Renal pelvis (tissue), 12 donors: ENCODE measurements around the gene FAM89A. TPM values are rescaled to one million over a fixed set of nuclear protein-coding genes. Genes with fewer than 3 reads are reported as not detected.

ENCODE experiments used
- DNase-seq: peaks from one replicate; pipeline ENCODE4 v3.0.0-alpha.2; 2013
- long read RNA-seq, 16 experiments: transcript quantifications; one replicate each; lab custom pipeline, GENCODE V29; 2026
- polyA plus RNA-seq, 3 donors: library from polyadenylated mRNA; unstranded; fragments of 120-200 nt; gene quantifications; one replicate each; pipeline ENCODE4 v1.2.1, GENCODE V29; 2013; ENCODE audit not compliant: insufficient read length in 3 of 3

The FAM89A gene
- 10 to 100 TPM; 13.3 to 16.8 (median 16.0) TPM for polyA plus RNA-seq
- long read RNA-seq, donor 1, transcript FAM89A-201 (2 exons, 1,495 nt) = major isoform, 9 of 9 reads
- long read RNA-seq, donor 1, partial matches to known transcripts = 0 of 9 reads
- long read RNA-seq, donor 1, other reads (novel, unspliced or antisense) = 0 of 9 reads
- long read RNA-seq, donor 2, transcript FAM89A-201 (2 exons, 1,495 nt) = major isoform, 18 of 18 reads
- long read RNA-seq, donor 2, partial matches to known transcripts = 0 of 18 reads
- long read RNA-seq, donor 2, other reads (novel, unspliced or antisense) = 0 of 18 reads
- long read RNA-seq, donor 3, transcript FAM89A-201 (2 exons, 1,495 nt) = major isoform, 6 of 6 reads
- long read RNA-seq, donor 3, partial matches to known transcripts = 0 of 6 reads
- long read RNA-seq, donor 3, other reads (novel, unspliced or antisense) = 0 of 6 reads
- long read RNA-seq, donor 4, transcript FAM89A-201 (2 exons, 1,495 nt) = major isoform, 16 of 16 reads
- long read RNA-seq, donor 4, partial matches to known transcripts = 0 of 16 reads
- long read RNA-seq, donor 4, other reads (novel, unspliced or antisense) = 0 of 16 reads
- long read RNA-seq, donor 5, transcript FAM89A-201 (2 exons, 1,495 nt) = major isoform, 6 of 6 reads
- long read RNA-seq, donor 5, partial matches to known transcripts = 0 of 6 reads
- long read RNA-seq, donor 5, other reads (novel, unspliced or antisense) = 0 of 6 reads
- long read RNA-seq, donor 6, transcript FAM89A-201 (2 exons, 1,495 nt) = major isoform, 10 of 10 reads
- long read RNA-seq, donor 6, partial matches to known transcripts = 0 of 10 reads
- long read RNA-seq, donor 6, other reads (novel, unspliced or antisense) = 0 of 10 reads
- long read RNA-seq, donor 7, transcript FAM89A-201 (2 exons, 1,495 nt) = major isoform, 17 of 17 reads
- long read RNA-seq, donor 7, partial matches to known transcripts = 0 of 17 reads
- long read RNA-seq, donor 7, other reads (novel, unspliced or antisense) = 0 of 17 reads
- long read RNA-seq, donor 8, partial matches to known transcripts = 0 of 4 reads
- long read RNA-seq, donor 8, other reads (novel, unspliced or antisense) = 0 of 4 reads
- long read RNA-seq, donor 9, transcript FAM89A-201 (2 exons, 1,495 nt) = major isoform, 15 of 15 reads
- long read RNA-seq, donor 9, partial matches to known transcripts = 0 of 15 reads
- long read RNA-seq, donor 9, other reads (novel, unspliced or antisense) = 0 of 15 reads
- long read RNA-seq, donor 10, transcript FAM89A-201 (2 exons, 1,495 nt) = major isoform, 10 of 10 reads
- long read RNA-seq, donor 10, partial matches to known transcripts = 0 of 10 reads
- long read RNA-seq, donor 10, other reads (novel, unspliced or antisense) = 0 of 10 reads
- long read RNA-seq, donor 11, transcript FAM89A-201 (2 exons, 1,495 nt) = major isoform, 8 of 8 reads
- long read RNA-seq, donor 11, partial matches to known transcripts = 0 of 8 reads
- long read RNA-seq, donor 11, other reads (novel, unspliced or antisense) = 0 of 8 reads
- long read RNA-seq, donor 12, transcript FAM89A-201 (2 exons, 1,495 nt) = major isoform, 14 of 40 reads
- long read RNA-seq, donor 12, partial matches to known transcripts = 26 of 40 reads
- long read RNA-seq, donor 12, other reads (novel, unspliced or antisense) = 0 of 40 reads
- long read RNA-seq, donor 13, transcript FAM89A-201 (2 exons, 1,495 nt) = major isoform, 9 of 9 reads
- long read RNA-seq, donor 13, partial matches to known transcripts = 0 of 9 reads
- long read RNA-seq, donor 13, other reads (novel, unspliced or antisense) = 0 of 9 reads
- long read RNA-seq, donor 14 = 0 reads
- long read RNA-seq, donor 15, transcript FAM89A-201 (2 exons, 1,495 nt) = major isoform, 11 of 11 reads
- long read RNA-seq, donor 15, partial matches to known transcripts = 0 of 11 reads
- long read RNA-seq, donor 15, other reads (novel, unspliced or antisense) = 0 of 11 reads
- long read RNA-seq, donor 16, transcript FAM89A-201 (2 exons, 1,495 nt) = major isoform, 20 of 20 reads
- long read RNA-seq, donor 16, partial matches to known transcripts = 0 of 20 reads
- long read RNA-seq, donor 16, other reads (novel, unspliced or antisense) = 0 of 20 reads

GRCh38 chr1:231040019-231040799 is at the start of gene FAM89A:
Gene FAM89A (minus strand): TSS chr1:231040254. CDS start chr1:231040211, 43 bp downstream.
- peak; percentile 36 for DNase-seq

- DNase-seq = no peak
Measured at GRCh38 chr1:231084353-231084752, 44.3 kb upstream of the FAM89A start.

GRCh38 chr1:231079163-231079562 is 39.1 kb upstream of the FAM89A start:
- DNase-seq = no peak

GRCh38 chr1:231078250-231078649 is 38.2 kb upstream of the FAM89A start:
- DNase-seq = no peak

DNA sequence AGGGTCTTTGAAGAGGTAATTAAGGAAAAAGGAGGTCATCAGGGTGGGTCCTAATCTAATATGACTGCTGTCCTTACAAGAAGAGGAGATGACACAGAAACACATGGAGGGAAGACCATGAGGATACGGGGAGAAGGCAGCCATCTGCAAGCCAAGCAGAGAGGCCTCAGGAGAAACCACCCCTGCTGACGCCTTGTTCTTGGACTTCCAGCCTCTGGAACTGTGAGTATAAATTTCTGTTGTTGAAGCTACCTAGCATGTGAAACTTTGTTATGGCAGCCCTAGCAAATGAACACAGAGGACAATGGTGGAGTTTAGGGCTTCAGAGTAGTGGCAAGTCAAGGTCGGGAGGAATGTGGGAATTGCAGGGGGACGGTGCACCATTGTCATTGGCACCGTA is 36.7 kb upstream of the FAM89A start:
- DNase-seq = no peak

DNA sequence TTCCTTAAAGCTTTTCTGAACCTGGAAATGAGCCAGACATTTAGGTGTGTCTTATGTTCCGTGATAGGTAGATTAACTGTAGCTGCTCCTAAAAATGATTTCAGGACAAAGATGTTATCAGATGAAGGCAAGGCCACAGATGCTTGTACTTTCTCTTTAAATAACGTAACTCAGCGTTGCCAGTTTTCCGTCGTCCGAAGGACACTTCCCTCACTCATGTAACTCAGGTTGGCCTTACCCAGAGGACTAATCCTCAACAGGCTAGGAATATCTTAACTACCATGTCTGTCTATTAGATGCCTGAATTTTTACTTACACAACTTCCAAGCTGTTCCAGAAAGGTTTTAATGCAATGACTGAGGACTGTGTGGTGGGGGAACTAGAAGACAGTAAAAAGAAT is 35.4 kb upstream of the FAM89A start:
- no peak for DNase-seq

- DNase-seq = no peak
Measured at GRCh38 chr1:231075020-231075419, 35.0 kb upstream of the FAM89A start.

DNA sequence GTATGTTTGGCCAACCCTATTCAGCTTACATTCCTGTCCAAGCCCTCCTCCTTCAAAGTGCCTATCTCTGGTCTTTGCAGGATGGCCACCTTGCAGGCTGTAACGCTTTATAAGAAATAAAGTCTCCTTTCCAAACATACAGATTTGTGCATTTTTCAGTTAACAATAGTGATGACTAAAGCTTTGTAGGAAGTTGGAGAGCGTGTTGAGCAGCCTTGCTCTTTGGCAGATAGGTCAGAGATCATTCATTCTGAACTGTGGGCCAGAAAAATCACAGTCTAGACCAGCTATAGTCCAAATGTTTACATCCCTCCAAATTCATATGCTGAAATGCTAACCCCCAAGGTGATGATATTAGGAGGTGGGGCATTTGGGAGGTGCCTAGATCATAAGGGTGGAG is 34.0 kb upstream of the FAM89A start:
- no peak for DNase-seq

GRCh38 chr1:231073331-231073730 is 33.3 kb upstream of the FAM89A start:
- DNase-seq = no peak

DNA sequence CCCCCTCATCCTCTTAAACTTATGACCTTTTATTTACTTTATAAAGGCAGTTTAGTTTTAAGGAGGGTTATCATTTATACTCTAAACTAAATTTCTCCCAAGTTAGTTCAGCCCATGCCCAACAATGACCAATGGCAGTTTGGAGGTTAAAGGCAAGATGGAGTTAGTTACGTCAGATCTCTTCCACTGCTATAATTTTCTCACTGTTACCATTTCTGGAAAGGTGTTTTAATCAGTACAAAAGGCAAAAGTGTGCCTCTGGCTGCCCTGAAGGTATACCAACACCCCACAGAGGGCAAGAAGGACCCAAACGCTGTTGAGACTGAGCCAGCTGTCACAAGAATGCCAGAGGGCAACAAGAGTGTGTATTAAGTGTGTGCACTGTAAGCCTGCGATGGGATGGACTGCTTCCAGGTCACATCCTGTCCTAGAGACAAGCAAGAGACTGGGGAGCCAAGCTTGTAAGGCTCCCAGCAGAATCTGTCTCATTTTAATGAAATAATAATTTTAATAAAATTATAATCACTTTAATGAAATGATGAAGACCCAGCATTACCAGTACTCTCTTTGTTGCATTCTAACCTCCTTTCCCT is 32.5 kb upstream of the FAM89A start:
- no peak for DNase-seq

DNA sequence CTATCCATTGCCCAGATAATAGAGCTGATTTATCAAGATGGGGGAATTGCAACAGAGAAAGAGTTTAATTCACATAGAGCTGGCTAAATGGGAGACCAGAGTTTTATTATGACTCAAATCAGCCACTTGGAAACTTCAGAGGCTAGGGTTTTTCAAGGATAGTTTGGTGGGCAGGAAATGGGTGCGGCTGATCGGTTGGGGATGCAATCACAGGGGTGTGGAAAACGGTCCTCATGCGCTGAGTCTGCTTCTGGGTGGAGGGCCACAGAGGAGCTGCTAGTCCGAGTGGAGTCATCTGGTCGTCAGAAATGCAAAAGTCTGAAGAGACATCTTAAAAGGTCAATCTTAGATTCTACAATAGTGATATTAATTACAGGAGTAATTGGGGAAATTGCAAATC is 32.0 kb upstream of the FAM89A start:
- no peak for DNase-seq

GRCh38 chr1:231070758-231071444 is 30.8 kb upstream of the FAM89A start:
- DNase-seq = no peak

DNA sequence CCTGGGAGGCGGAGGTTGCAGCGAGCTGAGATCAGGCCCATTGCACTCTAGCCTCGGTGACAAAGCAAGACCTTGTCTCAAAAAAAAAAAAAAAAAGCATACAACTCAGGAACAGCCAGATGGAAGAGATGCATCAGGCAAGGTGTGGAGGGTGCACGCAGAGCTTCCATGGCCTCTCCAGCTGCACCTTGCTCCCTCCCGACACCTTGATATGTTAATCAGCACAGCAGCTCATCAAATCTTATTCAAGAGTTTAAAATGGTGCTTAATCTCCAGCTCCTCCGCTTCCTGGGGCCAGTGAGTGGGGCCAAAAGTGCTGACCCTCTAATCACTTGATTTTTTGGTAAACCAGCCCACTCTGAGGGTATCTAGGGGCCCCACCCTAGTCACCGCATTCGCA is 29.3 kb upstream of the FAM89A start:
- DNase-seq = no peak

GRCh38 chr1:231068762-231069161 is 28.7 kb upstream of the FAM89A start:
- peak; percentile 52 for DNase-seq

- DNase-seq = no peak
Measured at GRCh38 chr1:231065510-231066241, 25.6 kb upstream of the FAM89A start.

DNA sequence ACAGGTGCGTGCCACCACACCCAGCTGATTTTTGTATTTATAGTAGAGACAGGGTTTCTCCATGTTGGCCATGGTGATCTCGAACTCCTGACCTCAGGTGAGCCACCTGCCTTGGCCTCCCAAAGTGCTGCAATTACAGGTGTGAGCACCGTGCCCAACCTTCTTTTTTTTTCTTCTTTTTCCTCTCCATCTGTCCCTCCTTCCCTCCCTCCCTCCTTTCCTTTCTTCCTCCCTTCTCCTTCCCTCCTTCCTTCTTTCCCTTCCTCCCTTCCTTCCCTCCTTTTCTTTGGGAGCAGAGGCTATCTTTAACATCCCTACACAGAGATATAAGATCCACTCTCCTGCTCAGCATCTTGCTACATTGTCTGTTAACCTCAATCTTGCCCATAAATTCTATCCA is 24.4 kb upstream of the FAM89A start:
- DNase-seq = no peak

- DNase-seq = no peak
Measured at GRCh38 chr1:231063331-231063730, 23.3 kb upstream of the FAM89A start.
